RWPE1 (cell line): ENCODE data around the gene UTS2R.
A peak's percentile ranks its signal among the peaks of the same experiment; 100 is the strongest.

Source experiments
- CTCF ChIA-PET: fragments of 350-600 bp; sonication (Branson Sonifier 250); formaldehyde crosslinking; extraction: SDS; loops from one replicate; lab custom pipeline; 2021; lab: Yijun Ruan, JAX
- POLR2A ChIA-PET: fragments of 400-600 bp; formaldehyde crosslinking; extraction: SDS; loops from one replicate; lab custom pipeline; 2020; ENCODE audit warnings: antibody characterized with exemption; ENCODE audit not compliant: low non-redundant PET; lab: Yijun Ruan, JAX
- DNase-seq: peaks from one replicate; pipeline ENCODE4 v3.0.0; 2012; ENCODE audit warnings: low spot score
- H3K27ac ChIP-seq: fragments of 450-650 bp; 2 replicates; pipeline ENCODE4 v1.5.1; 2017
- TF ChIP-seq, protein P1 (sequence below): fragments of 450-650 bp; conservative IDR thresholded peaks from 2 replicates; pipeline ENCODE4 v1.5.1; 2017; ENCODE audit warnings: low read depth, mild to moderate bottlenecking

Gene UTS2R

DNA sequence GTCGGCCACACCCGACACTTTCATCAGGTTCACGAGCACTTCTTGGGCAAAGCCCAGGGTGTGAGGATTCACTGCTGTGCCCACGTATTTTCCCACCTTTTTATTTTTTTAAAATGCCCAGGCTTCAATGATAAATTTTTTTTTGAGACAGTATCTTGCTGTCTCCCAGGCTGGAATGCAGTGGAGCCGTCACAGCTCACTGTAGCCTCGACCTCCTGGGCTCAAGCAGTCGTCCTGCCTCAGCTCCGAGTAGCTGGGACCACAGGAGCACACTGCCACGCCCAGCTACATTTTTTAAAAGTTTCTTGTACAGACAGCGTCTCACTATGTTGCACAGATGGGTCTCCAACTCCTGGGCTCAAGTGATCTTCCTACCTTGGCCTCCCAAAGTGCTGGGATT lies 17.8 kb downstream of the UTS2R start:
- TF ChIP-seq, protein P1, sequence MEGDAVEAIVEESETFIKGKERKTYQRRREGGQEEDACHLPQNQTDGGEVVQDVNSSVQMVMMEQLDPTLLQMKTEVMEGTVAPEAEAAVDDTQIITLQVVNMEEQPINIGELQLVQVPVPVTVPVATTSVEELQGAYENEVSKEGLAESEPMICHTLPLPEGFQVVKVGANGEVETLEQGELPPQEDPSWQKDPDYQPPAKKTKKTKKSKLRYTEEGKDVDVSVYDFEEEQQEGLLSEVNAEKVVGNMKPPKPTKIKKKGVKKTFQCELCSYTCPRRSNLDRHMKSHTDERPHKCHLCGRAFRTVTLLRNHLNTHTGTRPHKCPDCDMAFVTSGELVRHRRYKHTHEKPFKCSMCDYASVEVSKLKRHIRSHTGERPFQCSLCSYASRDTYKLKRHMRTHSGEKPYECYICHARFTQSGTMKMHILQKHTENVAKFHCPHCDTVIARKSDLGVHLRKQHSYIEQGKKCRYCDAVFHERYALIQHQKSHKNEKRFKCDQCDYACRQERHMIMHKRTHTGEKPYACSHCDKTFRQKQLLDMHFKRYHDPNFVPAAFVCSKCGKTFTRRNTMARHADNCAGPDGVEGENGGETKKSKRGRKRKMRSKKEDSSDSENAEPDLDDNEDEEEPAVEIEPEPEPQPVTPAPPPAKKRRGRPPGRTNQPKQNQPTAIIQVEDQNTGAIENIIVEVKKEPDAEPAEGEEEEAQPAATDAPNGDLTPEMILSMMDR: no peak
- DNase-seq: no peak
- H3K27ac ChIP-seq: peak overlapping the region; percentile 17
- ChIA-PET POLR2A (no interaction called here), CTCF (no interaction called here)

DNA sequence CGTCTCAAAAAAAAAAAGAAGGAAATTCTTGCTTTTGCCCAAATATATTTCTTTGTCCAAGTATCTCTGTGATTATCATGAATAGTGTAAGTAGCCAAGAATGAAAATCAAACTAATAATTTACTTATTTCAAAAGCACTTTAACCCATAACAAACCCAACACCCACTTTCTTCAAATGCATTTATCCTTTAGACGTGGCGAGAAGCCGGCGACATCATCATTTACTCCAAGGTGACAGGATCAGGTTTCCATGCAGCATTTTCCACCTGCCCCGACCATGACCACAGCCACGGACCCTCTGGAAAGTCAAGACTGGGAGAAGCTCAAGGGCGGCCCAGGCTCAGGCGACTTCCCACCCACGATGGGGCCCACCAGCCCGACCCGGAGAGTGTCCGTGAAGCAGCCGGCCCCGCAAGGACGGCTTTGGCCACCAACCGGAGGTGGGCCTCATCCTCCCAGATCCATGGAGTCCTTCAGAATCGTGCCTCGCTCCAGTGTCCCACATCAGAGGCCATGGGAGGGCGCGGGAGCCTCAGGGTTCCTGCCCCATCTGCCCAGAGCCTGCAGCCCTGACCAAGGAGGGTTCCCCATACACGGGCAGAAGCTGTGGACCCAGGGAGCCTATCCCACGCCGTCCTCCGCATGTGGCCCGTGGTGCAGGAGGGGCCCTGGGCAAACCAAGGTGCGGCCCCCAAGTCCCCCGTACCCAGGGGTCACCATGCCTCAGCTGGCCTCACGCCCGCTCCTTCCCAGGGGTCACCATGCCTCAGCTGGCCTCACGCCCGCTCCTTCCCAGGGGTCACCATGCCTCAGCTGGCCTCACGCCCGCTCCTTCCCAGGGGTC lies 18.7 kb downstream of the UTS2R start:
- CTCF ChIA-PET: interaction anchor here (0.6 kb wide), 1 partner anchor 19 kb away, joined by 4 read pairs; no protein-coding TSS in a partner anchor
- DNase-seq: no peak
- no peak overlapping the region for H3K27ac ChIP-seq
- POLR2A ChIA-PET: no interaction called here
- TF ChIP-seq, protein P1: no peak

DNA sequence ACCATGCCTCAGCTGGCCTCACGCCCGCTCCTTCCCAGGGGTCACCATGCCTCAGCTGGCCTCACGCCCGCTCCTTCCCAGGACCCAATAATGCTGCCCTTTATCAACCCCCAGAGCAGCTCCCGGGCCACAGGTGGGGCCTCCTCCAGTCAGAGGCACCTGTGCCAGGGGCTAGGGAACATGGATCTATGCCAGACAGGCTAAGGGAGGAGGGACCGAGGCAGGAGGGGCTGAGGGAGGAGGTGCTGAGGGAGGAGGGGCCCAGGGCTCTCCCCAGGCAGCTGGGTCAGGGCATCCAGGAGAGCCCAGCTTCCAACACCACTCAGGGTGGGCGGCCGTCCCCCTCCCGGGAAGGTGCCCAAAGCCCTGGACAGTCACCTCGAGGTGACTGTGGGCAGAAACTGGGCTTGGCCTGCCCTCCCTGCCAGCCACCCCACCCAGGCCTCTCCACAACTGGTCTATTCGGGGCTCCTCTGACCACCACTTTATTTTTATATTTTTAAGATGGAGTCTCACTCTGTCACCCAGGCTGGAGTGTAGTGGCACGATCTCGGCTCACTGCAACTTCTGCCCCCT lies 19.4 kb downstream of the UTS2R start:
- DNase-seq: no peak
- POLR2A ChIA-PET: no interaction called here
- CTCF ChIA-PET: no interaction called here
- TF ChIP-seq, protein P1: no peak
- no peak overlapping the region for H3K27ac ChIP-seq

DNA sequence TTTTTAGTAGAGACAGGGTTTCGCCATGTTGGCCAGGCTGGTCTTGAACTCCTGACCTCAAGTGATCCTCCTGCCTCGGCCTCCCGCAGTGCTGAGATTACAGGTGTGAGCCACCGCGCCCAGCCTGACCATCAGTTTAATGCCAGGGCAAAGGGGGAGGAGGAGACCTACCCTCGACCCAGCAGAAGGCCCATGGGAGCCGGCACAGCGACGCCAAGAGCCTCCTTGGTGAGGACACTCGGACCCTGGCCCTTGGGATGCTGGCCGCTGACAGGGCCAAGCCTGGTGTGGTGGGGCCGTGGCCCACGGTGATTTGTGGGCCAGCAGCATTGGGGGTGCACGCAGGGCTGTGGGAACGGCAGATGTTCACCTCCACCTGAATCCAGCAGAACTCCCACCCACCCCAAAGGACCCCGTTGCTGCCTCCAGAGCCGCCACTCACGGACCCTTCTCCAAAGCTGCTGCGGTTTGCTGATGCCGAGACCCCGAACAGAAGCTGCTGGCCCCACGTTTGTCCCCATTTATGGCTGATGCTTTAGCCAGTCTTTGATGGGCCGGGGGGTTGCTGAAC lies 20.0 kb downstream of the UTS2R start:
- peak overlapping the region; percentile 14; the same call in 1 of the 2 replicates for H3K27ac ChIP-seq
- ChIA-PET CTCF (no interaction called here), POLR2A (no interaction called here)
- TF ChIP-seq, protein P1: no peak
- no peak for DNase-seq

DNA sequence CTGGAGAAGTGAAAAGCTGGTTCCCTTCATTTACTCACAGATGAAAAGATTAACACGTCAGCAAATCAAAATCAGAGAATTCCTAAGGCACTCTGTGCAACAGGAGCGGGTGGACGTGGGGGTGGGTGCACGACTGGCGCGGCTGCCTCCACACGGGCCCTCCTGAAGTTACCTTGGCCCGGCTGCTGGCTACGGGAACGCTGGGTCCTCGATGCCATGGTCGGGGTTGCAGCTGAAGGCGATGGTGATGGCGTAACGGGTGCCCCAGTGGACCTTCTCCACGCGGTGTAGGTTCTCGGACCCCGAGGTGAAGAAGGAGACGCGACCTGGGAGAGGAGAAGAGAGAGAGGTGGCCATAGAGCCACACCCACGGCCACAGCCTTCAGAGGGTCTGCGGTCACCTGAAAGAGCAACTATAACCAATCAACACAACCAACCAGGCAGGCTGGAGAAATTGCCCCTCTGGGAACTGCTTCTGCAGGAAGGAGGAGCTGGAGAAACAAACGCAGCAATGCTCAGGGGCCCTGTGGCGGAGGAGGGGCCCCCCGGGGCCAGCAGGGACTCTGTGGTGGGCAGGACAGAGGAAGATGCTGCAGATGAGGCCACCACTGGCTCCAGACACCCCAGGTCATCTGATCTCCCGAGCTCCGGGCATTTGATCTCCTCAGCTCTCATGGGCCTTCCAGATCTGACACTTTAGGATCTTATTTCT lies 20.8 kb downstream of the UTS2R start:
- TF ChIP-seq, protein P1: no peak
- no peak for DNase-seq
- ChIA-PET POLR2A (no interaction called here), CTCF (no interaction called here)
- H3K27ac ChIP-seq: peak overlapping the region; percentile 14; the same call in 1 of the 2 replicates

DNA sequence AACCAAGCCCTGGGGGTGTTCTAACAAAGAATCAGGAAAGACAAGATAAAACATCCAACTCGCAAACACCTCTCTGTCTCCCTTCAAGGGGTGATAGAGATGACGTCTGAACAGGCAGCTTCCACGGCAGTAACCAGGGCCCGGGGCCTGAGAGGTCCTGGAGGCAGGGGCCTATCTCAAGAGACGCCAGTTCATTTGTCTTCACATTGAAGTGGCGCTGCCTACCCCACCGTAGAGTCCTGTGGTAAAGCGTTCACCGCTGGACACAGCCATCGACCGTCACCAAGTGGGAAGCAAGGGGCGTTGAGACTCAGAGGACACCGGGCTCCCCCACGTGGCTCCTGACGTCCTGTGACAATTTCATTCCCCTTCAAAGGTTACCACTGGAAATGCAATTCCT lies 21.4 kb downstream of the UTS2R start:
- peak overlapping the region; percentile 14; the same call in 1 of the 2 replicates for H3K27ac ChIP-seq
- CTCF ChIA-PET: no interaction called here
- DNase-seq: no peak
- TF ChIP-seq, protein P1: no peak
- POLR2A ChIA-PET: no interaction called here
